ENCODE measurements around the gene CYP2S1.
"Not testable (repeated sequence)": the region's sequence is repeated elsewhere in the genome, so short reads cannot be mapped to it uniquely, and the experiment has no call there.

CYP2S1 gene

GRCh38 chr19:41226053-41226873 is 33.2 kb downstream of the CYP2S1 start:
- peak; percentile 20 for DNase-seq (ENCODE audit: low spot score)

- no peak for DNase-seq (ENCODE audit: low spot score)
Measured at GRCh38 chr19:41226874-41227390, 33.9 kb downstream of the CYP2S1 start.

GRCh38 chr19:41228486-41228885 is 35.5 kb downstream of the CYP2S1 start:
- DNase-seq (ENCODE audit: low spot score): no peak

GRCh38 chr19:41229338-41229737 is 36.3 kb downstream of the CYP2S1 start:
- not testable (repeated sequence) for DNase-seq (ENCODE audit: low spot score)

GRCh38 chr19:41230067-41230857 is 37.2 kb downstream of the CYP2S1 start:
- no peak for DNase-seq (ENCODE audit: low spot score)

GRCh38 chr19:41232686-41233085 is 39.7 kb downstream of the CYP2S1 start:
- DNase-seq (ENCODE audit: low spot score): no peak

- no peak for DNase-seq (ENCODE audit: low spot score)
Measured at GRCh38 chr19:41233748-41234240, 40.8 kb downstream of the CYP2S1 start.

- no peak for DNase-seq (ENCODE audit: low spot score)
Measured at GRCh38 chr19:41234512-41235168, 41.6 kb downstream of the CYP2S1 start.

- no peak for DNase-seq (ENCODE audit: low spot score)
Measured at GRCh38 chr19:41235480-41235879, 42.5 kb downstream of the CYP2S1 start.

GRCh38 chr19:41238244-41238643 is 45.2 kb downstream of the CYP2S1 start:
- DNase-seq (ENCODE audit: low spot score): no peak

GRCh38 chr19:41239363-41239762 is 46.3 kb downstream of the CYP2S1 start:
- DNase-seq (ENCODE audit: low spot score): no peak

GRCh38 chr19:41239961-41240574 is 47.0 kb downstream of the CYP2S1 start:
- no peak for DNase-seq (ENCODE audit: low spot score)

- DNase-seq (ENCODE audit: low spot score): no peak
Measured at GRCh38 chr19:41241859-41242258, 48.8 kb downstream of the CYP2S1 start.

GRCh38 chr19:41244117-41244516 is 51.1 kb downstream of the CYP2S1 start:
- no peak for DNase-seq (ENCODE audit: low spot score)

GRCh38 chr19:41245843-41246242 is 52.8 kb downstream of the CYP2S1 start:
- no peak for DNase-seq (ENCODE audit: low spot score)

GRCh38 chr19:41248895-41249294 is 55.9 kb downstream of the CYP2S1 start:
- no peak for DNase-seq (ENCODE audit: low spot score)

GRCh38 chr19:41249707-41250423 is 56.8 kb downstream of the CYP2S1 start:
- DNase-seq (ENCODE audit: low spot score): no peak

GRCh38 chr19:41253660-41254059 is 60.6 kb downstream of the CYP2S1 start:
- no peak for DNase-seq (ENCODE audit: low spot score)

GRCh38 chr19:41255171-41255570 is 62.2 kb downstream of the CYP2S1 start:
- no peak for DNase-seq (ENCODE audit: low spot score)

Measured in CD4-positive, alpha-beta T cell treated with Interleukin-6 at 100 ng/mL for 8 hours (primary cell).